Brain microvascular endothelial cell (primary cell): ENCODE measurements around the gene TMEM239.

Experiments used
- DNase-seq: peaks from one replicate; pipeline ENCODE4 v3.0.0-alpha.2; 2020
- H3K27ac ChIP-seq: fragments of 250-450 bp; sonication (Bioruptor Pico); 2 replicates; pipeline ENCODE4 v1.5.1; 2020; ENCODE audit warnings: mild to moderate bottlenecking, moderate library complexity
- H3K27me3 ChIP-seq: fragments of 250-450 bp; sonication (Bioruptor Pico); replicated peaks from 2 replicates; pipeline ENCODE4 v1.5.1; 2020; ENCODE audit warnings: mild to moderate bottlenecking
- H3K36me3 ChIP-seq: fragments of 250-450 bp; sonication (Bioruptor Pico); replicated peaks from 2 replicates; pipeline ENCODE4 v1.5.1; 2020; ENCODE audit warnings: mild to moderate bottlenecking
- H3K4me3 ChIP-seq: 2 replicates; pipeline ENCODE4 v1.5.1; 2011; ENCODE audit warnings: low read depth, mild to moderate bottlenecking, control low read depth, low read length, moderate library complexity
- in situ Hi-C: cut with HindIII; loops from 2 replicates; pipeline ENCODE4 v1.10.0; 2017; ENCODE audit warnings: low sequenced_read_pairs, low pct_ligation_motif_present
- TF ChIP-seq, protein P1 (sequence below): IDR thresholded peaks from 2 replicates; pipeline ENCODE4 v1.5.1; 2011; ENCODE audit warnings: low read depth, mild to moderate bottlenecking, moderate library complexity, low read length, control low read depth, inconsistent platforms; ENCODE audit errors: missing control alignments

TMEM239 gene

DNA sequence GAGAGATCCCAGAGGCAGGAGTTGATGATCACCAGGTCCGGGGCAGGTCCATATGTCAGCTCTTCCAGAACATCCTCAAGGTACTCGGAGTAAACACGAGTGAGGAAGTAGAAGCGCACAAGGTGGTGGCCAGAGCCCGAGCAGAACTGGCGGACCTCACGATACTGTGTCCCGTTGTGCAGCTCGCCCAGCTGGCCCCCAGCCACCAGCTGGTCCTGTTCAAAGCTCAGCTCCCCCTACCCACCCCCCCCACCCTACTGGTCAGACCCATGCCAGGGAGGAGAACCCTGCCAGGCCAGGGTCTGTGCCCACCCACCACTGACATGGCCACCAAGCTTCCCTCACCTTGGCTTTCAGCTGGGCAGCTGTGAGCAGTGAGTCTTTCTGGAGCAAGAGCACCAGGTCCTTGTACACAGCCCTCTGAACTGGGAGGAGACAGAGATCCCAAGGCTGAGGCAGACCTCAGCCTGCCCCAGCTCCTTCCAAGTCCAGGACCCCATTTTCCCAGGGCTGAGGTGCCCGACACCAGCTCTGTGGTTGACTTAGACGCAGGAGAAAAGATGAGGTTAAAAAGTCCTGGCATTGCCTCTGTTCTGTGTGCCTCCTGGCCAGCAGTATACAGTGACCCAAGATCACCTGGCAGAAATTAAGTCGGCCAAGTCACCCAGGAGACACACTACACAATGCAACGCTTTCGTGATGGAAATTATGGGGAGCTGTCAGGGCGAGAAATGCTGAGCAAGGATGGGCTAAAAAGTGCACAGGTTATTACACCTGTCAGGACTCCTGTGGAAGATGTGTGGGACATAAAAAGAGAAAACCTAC lies 22.9 kb downstream of the TMEM239 start:
- Histone ChIP-seq H3K4me3 (no peak overlapping the region), H3K27ac (no peak overlapping the region), H3K36me3 (peaks cover 2% of the 10 kb centered on the region), H3K27me3 (no peaks in the 10 kb centered on the region)
- DNase-seq = no peak
- TF ChIP-seq, protein P1, sequence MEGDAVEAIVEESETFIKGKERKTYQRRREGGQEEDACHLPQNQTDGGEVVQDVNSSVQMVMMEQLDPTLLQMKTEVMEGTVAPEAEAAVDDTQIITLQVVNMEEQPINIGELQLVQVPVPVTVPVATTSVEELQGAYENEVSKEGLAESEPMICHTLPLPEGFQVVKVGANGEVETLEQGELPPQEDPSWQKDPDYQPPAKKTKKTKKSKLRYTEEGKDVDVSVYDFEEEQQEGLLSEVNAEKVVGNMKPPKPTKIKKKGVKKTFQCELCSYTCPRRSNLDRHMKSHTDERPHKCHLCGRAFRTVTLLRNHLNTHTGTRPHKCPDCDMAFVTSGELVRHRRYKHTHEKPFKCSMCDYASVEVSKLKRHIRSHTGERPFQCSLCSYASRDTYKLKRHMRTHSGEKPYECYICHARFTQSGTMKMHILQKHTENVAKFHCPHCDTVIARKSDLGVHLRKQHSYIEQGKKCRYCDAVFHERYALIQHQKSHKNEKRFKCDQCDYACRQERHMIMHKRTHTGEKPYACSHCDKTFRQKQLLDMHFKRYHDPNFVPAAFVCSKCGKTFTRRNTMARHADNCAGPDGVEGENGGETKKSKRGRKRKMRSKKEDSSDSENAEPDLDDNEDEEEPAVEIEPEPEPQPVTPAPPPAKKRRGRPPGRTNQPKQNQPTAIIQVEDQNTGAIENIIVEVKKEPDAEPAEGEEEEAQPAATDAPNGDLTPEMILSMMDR = no peak
- in situ Hi-C loops = no loop called here

GRCh38 chr20:2839732-2840137 lies 23.6 kb downstream of the TMEM239 start:
- H3K27ac ChIP-seq = no peak overlapping the region
- H3K36me3 ChIP-seq = peaks cover 2% of the 10 kb centered on the region
- peak overlapping the region; percentile 82 for H3K4me3 ChIP-seq
- no peak for DNase-seq
- in situ Hi-C loops = no loop called here
- no peaks in the 10 kb centered on the region for H3K27me3 ChIP-seq
- TF ChIP-seq, protein P1 = no peak

- DNase-seq = peak; percentile 83
- H3K4me3 ChIP-seq = peak within 1 kb of the TSS; percentile 82
- H3K36me3 ChIP-seq = peaks cover 2% of the 10 kb centered on the region
- in situ Hi-C loops = no loop called here
- TF ChIP-seq, protein P1 = no peak
- H3K27ac ChIP-seq = peak within 1 kb of the TSS; percentile 90
- H3K27me3 ChIP-seq = no peaks in the 10 kb centered on the region
These were observed 24.2 kb downstream of the TMEM239 start, which contains the start of the genes PCED1A and VPS16 for GRCh38 chr20:2840138-2840966. Gene PCED1A, minus strand, starts transcription at chr20:2840655. Its CDS starts 743 bp downstream, at chr20:2839912. Gene VPS16, plus strand, starts transcription at chr20:2840745. Its CDS starts 30 bp downstream, at chr20:2840775.

DNA sequence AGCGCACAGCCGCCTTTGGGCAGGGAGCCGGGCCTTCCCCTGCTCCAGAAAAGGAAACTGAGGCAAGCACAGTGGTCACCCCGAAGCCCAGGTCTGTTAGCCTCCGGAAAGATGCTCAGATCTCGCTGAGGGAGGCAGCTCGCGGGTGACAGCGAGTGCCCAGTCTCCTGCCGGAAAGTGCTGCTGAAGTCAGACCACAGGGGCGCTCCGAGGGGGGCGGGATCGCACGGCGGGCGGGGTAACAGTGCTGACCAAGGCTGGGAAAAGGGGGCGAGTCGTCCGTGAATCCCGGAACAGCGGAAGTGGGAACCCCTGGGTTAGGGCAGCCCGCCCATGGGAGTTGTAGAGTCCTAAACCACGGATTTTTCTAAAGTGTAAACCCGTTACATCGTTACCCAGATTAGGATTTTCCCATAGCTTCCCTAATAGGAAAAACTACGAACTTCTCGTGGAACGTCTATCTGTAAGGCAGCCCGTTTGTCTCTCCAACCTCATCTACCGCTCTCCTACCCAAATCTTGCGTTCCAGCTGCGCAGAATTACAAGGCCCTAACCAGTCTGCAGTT lies 24.9 kb downstream of the TMEM239 start:
- DNase-seq = peak; percentile 62
- in situ Hi-C loops = no loop called here
- H3K27me3 ChIP-seq = no peaks in the 10 kb centered on the region
- peak overlapping the region; percentile 82 for H3K4me3 ChIP-seq
- peaks cover 2% of the 10 kb centered on the region for H3K36me3 ChIP-seq
- TF ChIP-seq, protein P1 = no peak
- H3K27ac ChIP-seq = peak overlapping the region; percentile 15

GRCh38 chr20:2845607-2846006 lies 29.4 kb downstream of the TMEM239 start:
- no peak for DNase-seq
- H3K27me3 ChIP-seq = no peaks in the 10 kb centered on the region
- no peak overlapping the region for H3K27ac ChIP-seq
- TF ChIP-seq, protein P1 = no peak
- no peaks in the 10 kb centered on the region for H3K36me3 ChIP-seq
- in situ Hi-C loops = no loop called here
- no peak overlapping the region for H3K4me3 ChIP-seq
